Muscle of back (tissue), 11 donors: Measurements from ENCODE around the gene TAOK3. TPM values are rescaled to one million over a fixed set of nuclear protein-coding genes. Genes with fewer than 3 reads are reported as not detected.
A peak's percentile ranks its signal among the peaks of the same experiment; 100 is the strongest.
"Not testable (repeated sequence)": the region's sequence is repeated elsewhere in the genome, so short reads cannot be mapped to it uniquely, and the experiment has no call there.

ENCODE experiments used
- DNase-seq, 3 donors: peaks; one replicate each; pipeline versions ENCODE4 v3.0.0 to v3.0.0-alpha.2; 2013
- polyA plus RNA-seq, 10 donors: library from polyadenylated mRNA; unstranded; fragments of 120-200 nt; gene quantifications; one replicate each; pipeline ENCODE4 v1.2.1, GENCODE V29; 2013; ENCODE audit not compliant: insufficient read length in 10 of 10

The TAOK3 gene
- polyA plus RNA-seq, 10 donors, result 13.6 to 24.5 (median 19.7) TPM

- DNase-seq, result no peak
Measured at GRCh38 chr12:118344829-118345228, 27.9 kb downstream of the TAOK3 start.

GRCh38 chr12:118342090-118342489 lies 30.6 kb downstream of the TAOK3 start:
- DNase-seq, result no peak

DNA sequence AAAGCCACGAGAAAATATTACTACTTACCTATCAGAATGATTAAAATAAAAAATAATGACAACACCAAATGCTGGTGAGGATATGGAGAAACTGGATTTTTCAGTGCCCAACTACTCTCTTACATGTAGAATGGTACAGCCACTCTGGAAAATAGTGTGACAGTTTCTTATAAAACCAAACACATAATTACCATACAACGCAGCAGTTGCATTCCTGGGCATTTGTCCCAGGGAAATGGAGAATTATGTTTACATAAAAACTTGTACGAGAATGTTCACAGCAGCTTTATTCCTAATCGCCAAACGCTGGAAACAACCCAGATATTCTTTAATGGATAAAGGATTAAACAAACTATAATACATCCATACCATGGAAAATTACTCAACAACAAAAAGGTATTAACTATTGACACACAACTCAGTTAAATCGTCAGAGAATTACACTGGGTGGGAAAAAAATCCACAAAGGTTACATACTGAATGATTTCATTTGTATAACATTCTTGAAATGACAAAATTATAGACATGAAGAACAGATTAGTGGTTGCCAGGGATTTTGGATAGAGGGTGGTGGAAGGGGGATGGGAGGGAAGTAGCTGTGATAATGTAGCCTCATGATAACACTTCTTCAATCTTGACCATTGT lies 35.4 kb downstream of the TAOK3 start:
- peak in 1 of 3 donors; percentile 19 for DNase-seq

DNA sequence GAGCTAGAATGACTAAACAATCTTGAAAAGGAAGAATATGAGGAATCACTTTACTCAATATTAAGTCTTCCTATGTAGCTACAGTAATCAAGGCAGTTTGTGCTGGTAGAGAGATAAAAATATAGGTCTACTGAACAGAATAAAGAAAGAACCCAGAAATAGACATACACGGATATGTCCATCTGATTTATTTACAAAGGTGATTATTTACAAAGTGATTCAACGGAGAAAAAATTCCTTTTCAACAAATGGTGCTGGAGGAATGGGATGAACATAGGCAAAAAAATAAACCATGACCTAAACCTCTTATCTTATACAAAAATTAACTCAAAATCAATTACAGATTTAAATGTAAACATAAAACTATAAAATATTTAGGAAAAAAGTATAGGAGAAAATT lies 36.6 kb downstream of the TAOK3 start:
- DNase-seq, result no peak

DNA sequence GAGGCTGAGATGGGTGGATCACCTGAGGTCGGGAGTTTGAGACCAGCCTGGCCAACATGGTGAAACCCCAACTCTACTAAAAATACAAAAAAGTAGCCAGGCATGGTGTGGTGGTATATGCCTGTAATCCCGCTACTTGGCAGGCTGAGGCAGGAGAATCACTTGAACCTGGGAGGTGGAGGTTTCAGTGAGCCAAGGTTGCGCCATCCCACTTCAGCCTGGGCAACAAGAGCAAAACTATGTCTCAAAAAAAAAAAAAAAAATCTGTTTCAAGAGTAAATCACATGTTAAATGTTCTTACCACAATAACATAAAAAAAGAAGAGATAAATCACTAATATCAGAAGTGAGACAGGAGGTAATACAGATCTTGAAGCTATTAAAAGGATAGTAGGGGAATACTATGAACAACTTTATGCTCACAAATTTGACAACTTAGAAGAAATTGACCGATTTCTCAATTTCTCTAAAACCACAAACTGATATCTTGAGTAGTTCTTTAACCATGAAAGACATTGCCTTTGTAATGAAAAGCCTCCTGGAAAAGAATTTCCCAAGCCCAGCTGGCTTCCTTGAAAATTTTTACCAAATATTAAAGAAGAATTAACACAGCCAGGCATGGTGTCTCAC lies 37.7 kb downstream of the TAOK3 start:
- DNase-seq, result no peak

DNA sequence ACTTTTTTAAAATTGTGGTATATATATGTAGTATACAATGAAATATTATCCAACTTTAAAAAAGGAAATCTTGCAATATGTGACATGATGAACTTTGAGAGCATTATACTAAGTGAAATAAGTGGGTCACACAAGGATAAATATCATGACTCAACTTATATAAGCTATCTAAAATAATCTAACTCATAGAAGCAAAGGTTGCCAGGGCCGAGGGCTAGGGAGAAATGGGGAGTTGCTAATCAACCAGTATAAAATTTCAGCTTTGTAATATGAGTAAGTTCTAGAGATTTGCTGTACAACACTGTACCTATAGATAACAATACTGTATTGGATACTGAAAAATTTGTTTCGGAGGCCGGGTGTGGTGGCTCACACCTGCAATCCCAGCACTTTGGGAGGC lies 38.5 kb downstream of the TAOK3 start:
- no peak for DNase-seq

GRCh38 chr12:118332511-118332910 lies 40.2 kb downstream of the TAOK3 start:
- DNase-seq, result no peak

GRCh38 chr12:118330421-118331018 lies 42.2 kb downstream of the TAOK3 start:
- DNase-seq, result peak in 1 of 3 donors; percentile 22

DNA sequence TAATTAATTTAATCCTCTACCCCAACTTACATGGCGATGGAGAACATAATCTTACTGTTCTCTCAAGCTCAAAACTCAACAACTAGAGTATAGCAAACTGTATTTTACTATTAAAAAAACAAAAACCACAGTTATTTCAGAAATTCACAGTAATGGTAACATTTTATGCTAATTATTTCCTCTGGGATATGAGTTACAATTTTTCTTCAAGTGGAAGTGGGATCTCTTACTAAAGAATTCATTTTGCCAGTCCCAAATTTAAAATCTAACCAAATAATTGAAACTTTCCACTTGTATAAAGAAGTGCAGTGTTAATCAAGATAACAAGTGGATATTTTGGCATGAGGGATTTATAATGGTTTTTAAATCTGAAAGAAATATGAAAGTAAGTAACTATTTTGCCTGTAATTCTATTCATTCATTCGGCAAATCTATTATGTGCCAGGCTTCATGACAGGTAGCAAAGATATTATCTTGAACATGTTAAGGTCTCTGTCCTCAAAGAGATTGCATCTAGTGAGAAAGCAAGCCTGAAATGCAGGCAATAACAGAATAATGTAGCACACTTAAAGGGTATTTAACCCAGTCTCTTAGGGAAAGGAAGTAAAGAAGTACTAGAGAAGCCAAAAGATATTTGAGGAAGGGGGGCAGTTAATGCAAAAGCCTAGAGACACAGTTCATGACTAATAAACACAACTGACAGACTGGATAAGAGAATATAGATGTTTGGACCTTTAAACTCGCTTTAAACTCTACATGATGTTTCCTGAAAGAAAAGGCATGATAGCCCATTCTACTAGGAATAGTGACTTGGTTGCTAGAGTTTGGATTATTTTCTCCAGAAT lies 44.0 kb downstream of the TAOK3 start:
- no peak for DNase-seq

DNA sequence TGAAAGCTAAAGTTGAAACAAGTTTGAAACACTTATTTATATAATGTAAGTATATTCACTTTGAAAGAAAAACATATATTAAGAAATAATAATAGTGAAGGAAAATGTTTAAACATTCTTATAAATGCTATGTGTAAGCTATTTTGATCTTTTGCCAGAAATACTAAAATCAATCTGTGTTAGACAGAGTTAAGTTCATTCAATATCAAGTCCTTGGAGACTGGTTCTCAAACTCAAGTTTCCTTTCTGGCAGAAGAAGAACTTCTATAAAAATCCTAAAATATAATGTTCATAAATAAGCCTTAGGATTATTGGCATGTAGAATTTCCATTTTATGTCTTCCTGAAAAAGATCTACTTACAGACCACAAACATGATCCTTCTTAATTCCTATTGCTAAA lies 45.3 kb downstream of the TAOK3 start:
- peak in 2 of 3 donors; percentile 19 to 20 for DNase-seq

DNA sequence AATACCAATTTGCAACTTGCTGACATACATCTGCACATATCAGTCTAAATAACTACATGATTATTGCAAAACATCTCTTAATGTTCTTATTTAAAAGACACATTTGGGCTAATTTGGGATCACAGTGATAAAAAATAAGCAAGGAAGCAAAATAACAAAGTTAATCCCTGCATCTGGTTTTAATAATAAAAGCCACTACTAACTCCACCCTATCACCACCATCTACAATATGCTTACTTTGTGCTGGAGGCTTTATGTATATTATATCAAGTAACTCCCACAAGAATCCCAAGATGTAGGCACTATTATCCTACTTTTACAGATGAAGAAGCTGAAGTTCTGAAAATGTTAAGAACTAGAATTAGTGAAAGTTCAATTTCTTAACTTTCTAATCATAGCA lies 45.7 kb downstream of the TAOK3 start:
- peak in 2 of 3 donors; percentile 16 to 46 for DNase-seq

GRCh38 chr12:118325081-118325480 lies 47.6 kb downstream of the TAOK3 start:
- DNase-seq, result no peak

DNA sequence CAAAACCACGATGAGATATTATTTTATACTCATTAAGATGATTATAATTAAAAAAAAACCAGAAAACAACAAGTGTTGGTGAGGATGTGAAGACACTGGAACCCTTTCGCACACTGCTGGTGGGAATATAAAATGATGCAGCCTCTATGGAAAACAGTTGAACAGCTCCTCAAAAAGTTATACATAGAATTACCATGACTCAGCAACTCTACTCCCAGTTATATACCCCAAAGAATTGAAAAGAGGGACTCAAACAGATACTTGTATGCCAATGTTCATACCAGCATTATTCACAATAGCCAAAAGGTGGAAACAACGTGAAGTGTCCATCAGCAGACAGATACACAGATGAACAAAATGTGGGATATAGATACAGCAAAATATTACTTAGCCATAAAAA lies 53.1 kb downstream of the TAOK3 start:
- DNase-seq, result no peak

GRCh38 chr12:118318744-118319143 lies 54.0 kb downstream of the TAOK3 start:
- DNase-seq, result no peak

- DNase-seq, result no peak
Measured at GRCh38 chr12:118317729-118318128, 55.0 kb downstream of the TAOK3 start.

DNA sequence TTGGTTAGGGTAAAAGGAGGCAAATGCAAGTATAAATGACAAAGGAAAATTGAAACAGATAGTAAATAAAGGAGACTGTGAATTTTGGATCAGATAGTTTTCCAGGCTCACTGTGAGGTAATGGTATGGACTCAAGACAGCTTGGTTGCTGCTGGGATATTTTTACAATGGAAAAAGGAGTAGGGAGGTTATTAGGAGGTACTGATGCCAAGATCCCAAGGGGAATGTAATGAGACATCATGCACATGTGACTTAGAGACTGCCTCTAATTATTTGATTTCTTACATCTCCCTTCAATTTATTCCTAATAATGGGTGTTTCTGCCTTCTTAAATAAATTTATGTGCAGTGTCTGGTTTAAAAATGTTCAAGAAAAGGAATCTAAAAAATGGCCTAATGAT lies 56.9 kb downstream of the TAOK3 start:
- no peak for DNase-seq

DNA sequence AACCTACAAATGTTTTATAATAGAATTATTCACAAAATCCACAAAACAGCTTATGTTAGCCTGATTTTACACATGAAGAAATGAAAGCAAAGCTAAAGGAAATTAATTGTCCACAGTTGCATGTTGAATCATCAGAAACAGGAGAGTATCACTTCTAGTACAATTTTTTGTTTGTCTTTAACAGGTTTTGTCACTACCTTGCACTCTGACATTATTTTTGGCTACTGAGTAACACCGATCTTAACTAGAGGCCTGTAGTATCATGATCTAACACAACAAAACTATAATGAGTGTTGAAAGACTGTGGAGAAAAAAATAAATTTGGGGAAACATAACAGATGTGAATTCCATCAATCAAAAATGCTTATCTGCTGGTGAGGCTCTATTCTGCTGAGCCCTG lies 60.1 kb downstream of the TAOK3 start:
- DNase-seq, result no peak

GRCh38 chr12:118311666-118312065 lies 61.0 kb downstream of the TAOK3 start:
- DNase-seq, result no peak

- no peak for DNase-seq
Measured at GRCh38 chr12:118310320-118310719, 62.4 kb downstream of the TAOK3 start.

DNA sequence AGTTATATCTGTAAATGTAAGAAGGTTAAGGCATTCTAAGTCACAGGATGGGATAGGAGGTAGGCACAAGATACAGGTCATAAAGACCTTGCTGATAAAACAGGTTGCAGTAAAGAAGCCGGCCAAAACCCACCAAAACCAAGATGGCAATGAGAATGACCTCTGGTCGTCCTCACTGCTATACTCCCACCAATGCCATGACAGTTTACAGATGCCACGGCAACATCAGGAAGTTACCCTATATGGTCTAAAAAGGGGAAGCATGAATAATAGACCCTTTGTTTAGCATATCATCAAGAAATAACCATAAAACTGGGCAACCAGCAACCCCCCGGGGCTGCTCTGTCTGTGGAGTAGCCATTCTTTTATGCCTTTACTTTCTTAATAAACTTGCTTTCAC lies 64.7 kb downstream of the TAOK3 start:
- not testable (repeated sequence) for DNase-seq

- peak in 2 of 3 donors; percentile 24 to 81 for DNase-seq
Measured at GRCh38 chr12:118307069-118307954, 65.4 kb downstream of the TAOK3 start.
